Measurements from ENCODE around the gene OR4D9. TPM values are rescaled to one million over a fixed set of nuclear protein-coding genes. Genes with fewer than 3 reads are reported as not detected.

Gene OR4D9
- total and polyA plus RNA-seq, 10 of the 15 experiments (the other 5 are each of a cell fraction or from before 2014, with no cell fraction given), result not detected

- Histone ChIP-seq H3K4me3 (no peak overlapping the region), H3K4me2 (ENCODE audit: control insufficient read depth, insufficient read depth) (no peak overlapping the region), H3K27me3 (replicated peaks in 1 of 2; ENCODE audit: control insufficient read depth in 2 of 2, insufficient read depth in 2 of 2, low read length in 1 of 2) (no peaks in the 10 kb centered on the region), H3K9ac (ENCODE audit: control insufficient read depth, insufficient read depth, low read length) (no peak overlapping the region), H3K36me3 (ENCODE audit: control insufficient read depth in 2 of 2, insufficient read depth in 2 of 2, low read length in 1 of 2) (no peaks in the 10 kb centered on the region), H2AFZ (ENCODE audit: control insufficient read depth, low read depth, low read length) (no peak overlapping the region), H4K20me1 (ENCODE audit: control insufficient read depth, insufficient read depth) (no peaks in the 10 kb centered on the region), H3K4me1 (ENCODE audit: control insufficient read depth, insufficient read depth, low read length) (no peaks in the 10 kb centered on the region), H3K27ac (ENCODE audit: control insufficient read depth, insufficient read depth) (no peak overlapping the region), H3K79me2 (ENCODE audit: control insufficient read depth, insufficient read depth, low read length) (no peaks in the 10 kb centered on the region), H3K9me3 (replicated peaks; ENCODE audit: control insufficient read depth, insufficient read depth, low read length) (no peaks in the 10 kb centered on the region)
- WGBS (ENCODE audit: insufficient coverage, insufficient replicate concordance, low lambda C conversion rate, missing lambda C conversion rate), result 42% methylated on average over 1 of the region's 1 CpG
- FAIRE-seq (no peak), ATAC-seq (no peak), DNase-seq (ENCODE audit: low read depth, low spot score) (no peak)
- BruUV-seq (replicated peaks), result no TSS peak
- RAD21 ChIA-PET (ENCODE audit: unreplicated experiment), result no interaction called here
- in situ Hi-C loops (cut with MboI) (loop anchor here (5.0 to 10.0 kb wide), 2 partner anchors 140 to 268 kb away; no protein-coding TSS in a partner anchor), intact Hi-C loops (cut with micrococcal nuclease; ENCODE audit: unreplicated experiment) (no loop called here)
- SMC1A ChIA-PET (ENCODE audit: uncharacterized antibody, unreplicated experiment), result no interaction called here
- CTCF ChIA-PET, result interaction anchor here (2.3 kb wide), 1 partner anchor 142 kb away, joined by 10 read pairs; no protein-coding TSS in a partner anchor
- TF ChIP-seq PBX3 (IDR thresholded peaks at IDR 0.05; ENCODE audit: insufficient replicate concordance, low read depth, low read length) (no peak), YBX1 (IDR thresholded peaks at IDR 0.05) (no peak), IKZF1 (conservative IDR thresholded peaks at IDR 0.05) (no peak), CREB1 (IDR thresholded peaks at IDR 0.05; ENCODE audit: low read depth) (no peak), SUZ12 (IDR thresholded peaks at IDR 0.05; ENCODE audit: unreplicated experiment) (no peak), RELA (IDR thresholded peaks at IDR 0.05; ENCODE audit: borderline replicate concordance, partially characterized antibody) (no peak), ATF7 (IDR thresholded peaks at IDR 0.05; ENCODE audit: low read depth) (no peak), USF2 (IDR thresholded peaks at IDR 0.05; ENCODE audit: borderline replicate concordance, low read depth, low read length) (no peak), BRCA1 (IDR thresholded peaks at IDR 0.05; ENCODE audit: low read depth, low read length) (no peak), ZBTB4 (CRISPR knock-in tag; IDR thresholded peaks at IDR 0.05) (no peak), MYB (IDR thresholded peaks at IDR 0.05; ENCODE audit: borderline replicate concordance, low read depth, low read length) (no peak), IRF4 (IDR thresholded peaks at IDR 0.05; ENCODE audit: low read depth, low read length) (no peak)
- POLR2A ChIA-PET, result interaction anchor here (0.5 to 0.6 kb wide), 2 partner anchors 12 to 939 kb away, joined by 3 to 6 read pairs; no protein-coding TSS in a partner anchor
Measured at GRCh38 chr11:59534676-59535075, 23.3 kb downstream of the OR4D9 start.

All from GM12878 (cell line).